ENCODE results near the gene EGFR.

DNA sequence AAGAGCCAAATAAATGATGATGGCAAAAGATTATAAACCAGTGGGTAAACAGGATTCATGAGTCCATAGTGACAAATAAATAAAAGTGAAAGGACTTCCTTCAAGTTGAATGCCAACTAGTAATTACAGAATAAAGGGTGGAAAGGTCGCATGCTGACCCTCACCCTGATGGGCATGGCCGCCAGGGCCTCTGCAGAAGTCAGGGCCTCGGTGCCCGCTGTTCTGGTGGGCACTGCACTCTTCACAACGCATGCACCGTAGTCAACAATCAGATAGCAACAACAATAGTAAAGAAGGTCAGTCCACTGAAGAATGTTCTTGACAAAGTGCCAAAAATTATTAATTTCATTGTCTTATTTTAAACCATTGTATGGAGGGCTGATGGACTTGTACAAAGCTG, 223.1 kb downstream of the EGFR start:
- TF ChIP-seq, protein P1, sequence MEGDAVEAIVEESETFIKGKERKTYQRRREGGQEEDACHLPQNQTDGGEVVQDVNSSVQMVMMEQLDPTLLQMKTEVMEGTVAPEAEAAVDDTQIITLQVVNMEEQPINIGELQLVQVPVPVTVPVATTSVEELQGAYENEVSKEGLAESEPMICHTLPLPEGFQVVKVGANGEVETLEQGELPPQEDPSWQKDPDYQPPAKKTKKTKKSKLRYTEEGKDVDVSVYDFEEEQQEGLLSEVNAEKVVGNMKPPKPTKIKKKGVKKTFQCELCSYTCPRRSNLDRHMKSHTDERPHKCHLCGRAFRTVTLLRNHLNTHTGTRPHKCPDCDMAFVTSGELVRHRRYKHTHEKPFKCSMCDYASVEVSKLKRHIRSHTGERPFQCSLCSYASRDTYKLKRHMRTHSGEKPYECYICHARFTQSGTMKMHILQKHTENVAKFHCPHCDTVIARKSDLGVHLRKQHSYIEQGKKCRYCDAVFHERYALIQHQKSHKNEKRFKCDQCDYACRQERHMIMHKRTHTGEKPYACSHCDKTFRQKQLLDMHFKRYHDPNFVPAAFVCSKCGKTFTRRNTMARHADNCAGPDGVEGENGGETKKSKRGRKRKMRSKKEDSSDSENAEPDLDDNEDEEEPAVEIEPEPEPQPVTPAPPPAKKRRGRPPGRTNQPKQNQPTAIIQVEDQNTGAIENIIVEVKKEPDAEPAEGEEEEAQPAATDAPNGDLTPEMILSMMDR (IDR thresholded peaks at IDR 0.05; ENCODE audit: low read length): no peak
- no peak for TF ChIP-seq EZH2 (IDR thresholded peaks at IDR 0.05; ENCODE audit: borderline replicate concordance, low read length)

Data from OCI-LY1 (cell line).